Measurements from ENCODE around the gene FBN2.

The FBN2 gene

DNA sequence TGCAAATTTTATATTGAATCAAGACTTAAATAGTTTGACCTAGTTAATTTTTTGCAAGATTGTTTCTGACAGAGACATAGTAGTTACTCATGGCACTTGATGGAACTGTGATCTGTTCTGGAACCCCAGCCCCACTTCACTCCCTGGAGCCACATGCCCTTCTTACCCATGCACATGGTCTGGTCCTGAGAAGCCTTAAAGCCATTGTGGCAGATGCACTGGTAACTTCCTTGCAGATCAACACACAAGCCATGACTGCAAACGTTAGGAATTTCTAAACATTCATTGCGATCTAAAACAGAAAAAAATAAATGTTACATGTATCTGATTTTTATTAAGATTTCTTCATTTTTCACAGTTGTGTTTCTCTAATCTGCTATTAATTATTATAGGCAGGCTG, 233.3 kb downstream of the FBN2 start:
- no peak overlapping the region for H3K4me3 ChIP-seq (ENCODE audit: low read length in 2 of 2)
- no peaks in the 10 kb centered on the region for H3K27me3 ChIP-seq (ENCODE audit: control insufficient read depth in 2 of 2, insufficient read depth in 2 of 2, low read length in 2 of 2)
- no peak overlapping the region for H3K27ac ChIP-seq (ENCODE audit: low read depth in 2 of 2, low read length in 2 of 2)
- no peaks in the 10 kb centered on the region for H3K9me3 ChIP-seq (ENCODE audit: control insufficient read depth in 2 of 2, low read length in 2 of 2)
- no peaks in the 10 kb centered on the region for H3K36me3 ChIP-seq (ENCODE audit: control insufficient read depth in 2 of 2, insufficient read depth in 2 of 2, low read length in 2 of 2)
- no peak overlapping the region for H3K9ac ChIP-seq (ENCODE audit: low read depth in 1 of 2, low read length in 2 of 2)
- H3K4me1 ChIP-seq (ENCODE audit: control insufficient read depth in 2 of 2, insufficient read depth in 2 of 2, low read length in 2 of 2) = no peaks in the 10 kb centered on the region

DNA sequence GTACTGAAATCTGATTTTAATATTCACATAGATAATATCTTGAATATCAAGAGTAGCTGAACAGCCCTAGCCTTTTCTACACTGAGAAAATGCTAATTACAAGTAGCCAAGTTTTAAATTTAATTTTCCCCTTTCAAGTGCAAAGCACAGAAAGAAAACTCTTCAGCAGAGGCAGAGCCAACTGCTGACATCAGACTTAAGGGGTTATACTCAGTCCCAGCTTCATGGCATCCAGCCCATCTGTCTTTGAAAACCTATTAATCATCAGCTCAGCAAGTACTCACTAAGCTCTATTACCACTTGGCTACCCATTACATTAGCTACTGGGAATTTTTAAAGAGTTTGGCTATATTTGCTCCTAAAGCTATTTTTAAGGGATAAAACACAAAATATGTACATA, 234.0 kb downstream of the FBN2 start:
- Histone ChIP-seq H3K4me3 (ENCODE audit: low read length in 2 of 2) (no peak overlapping the region), H3K4me1 (ENCODE audit: control insufficient read depth in 2 of 2, insufficient read depth in 2 of 2, low read length in 2 of 2) (no peaks in the 10 kb centered on the region), H3K27me3 (ENCODE audit: control insufficient read depth in 2 of 2, insufficient read depth in 2 of 2, low read length in 2 of 2) (no peaks in the 10 kb centered on the region), H3K9me3 (ENCODE audit: control insufficient read depth in 2 of 2, low read length in 2 of 2) (no peaks in the 10 kb centered on the region), H3K36me3 (ENCODE audit: control insufficient read depth in 2 of 2, insufficient read depth in 2 of 2, low read length in 2 of 2) (no peaks in the 10 kb centered on the region), H3K27ac (ENCODE audit: low read depth in 2 of 2, low read length in 2 of 2) (no peak overlapping the region), H3K9ac (ENCODE audit: low read depth in 1 of 2, low read length in 2 of 2) (no peak overlapping the region)

DNA sequence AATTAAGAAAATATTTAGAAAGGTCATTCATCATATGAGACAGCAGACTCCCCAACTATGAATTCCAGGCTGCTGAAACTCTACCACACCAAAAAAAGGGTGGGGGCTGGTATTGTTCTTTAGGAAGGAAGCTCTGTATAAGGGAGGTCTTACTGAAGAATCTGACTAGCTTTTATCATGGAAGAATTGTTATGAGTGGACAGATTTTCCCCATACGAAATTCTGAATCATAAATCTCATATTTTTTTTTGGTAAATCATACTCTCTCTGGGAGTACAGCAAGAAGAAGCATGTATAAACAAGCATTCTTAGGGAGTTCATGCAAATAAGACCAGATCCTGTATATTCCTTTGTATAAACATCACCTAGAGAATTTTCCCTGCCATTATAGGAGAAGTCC, 234.5 kb downstream of the FBN2 start:
- no peak overlapping the region for H3K4me3 ChIP-seq (ENCODE audit: low read length in 2 of 2)
- H3K27ac ChIP-seq (ENCODE audit: low read depth in 2 of 2, low read length in 2 of 2) = no peak overlapping the region
- H3K9ac ChIP-seq (ENCODE audit: low read depth in 1 of 2, low read length in 2 of 2) = no peak overlapping the region
- no peaks in the 10 kb centered on the region for H3K4me1 ChIP-seq (ENCODE audit: control insufficient read depth in 2 of 2, insufficient read depth in 2 of 2, low read length in 2 of 2)
- no peaks in the 10 kb centered on the region for H3K36me3 ChIP-seq (ENCODE audit: control insufficient read depth in 2 of 2, insufficient read depth in 2 of 2, low read length in 2 of 2)
- no peaks in the 10 kb centered on the region for H3K9me3 ChIP-seq (ENCODE audit: control insufficient read depth in 2 of 2, low read length in 2 of 2)
- no peaks in the 10 kb centered on the region for H3K27me3 ChIP-seq (ENCODE audit: control insufficient read depth in 2 of 2, insufficient read depth in 2 of 2, low read length in 2 of 2)

DNA sequence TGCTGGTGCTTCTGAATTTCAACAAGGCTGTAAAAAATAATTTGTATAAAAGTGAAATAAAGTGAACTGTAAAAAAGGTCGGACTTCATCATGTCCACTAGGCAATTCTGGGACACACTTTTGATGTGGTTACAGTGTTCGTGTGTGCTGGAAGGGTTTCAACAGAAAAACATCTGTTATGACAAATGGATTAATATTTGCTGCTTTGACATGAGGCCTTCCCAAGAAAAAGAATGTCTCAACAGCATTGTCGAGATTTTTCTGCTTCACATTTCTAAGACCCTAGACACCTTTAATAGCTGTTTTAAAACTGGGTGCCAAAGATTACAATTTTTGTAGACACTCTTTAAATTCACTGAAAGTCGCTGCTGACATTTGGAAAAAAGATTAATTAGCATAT, 237.9 kb downstream of the FBN2 start:
- no peaks in the 10 kb centered on the region for H3K4me1 ChIP-seq (ENCODE audit: control insufficient read depth in 2 of 2, insufficient read depth in 2 of 2, low read length in 2 of 2)
- H3K4me3 ChIP-seq (ENCODE audit: low read length in 2 of 2) = no peak overlapping the region
- no peak overlapping the region for H3K27ac ChIP-seq (ENCODE audit: low read depth in 2 of 2, low read length in 2 of 2)
- no peak overlapping the region for H3K9ac ChIP-seq (ENCODE audit: low read depth in 1 of 2, low read length in 2 of 2)
- no peaks in the 10 kb centered on the region for H3K36me3 ChIP-seq (ENCODE audit: control insufficient read depth in 2 of 2, insufficient read depth in 2 of 2, low read length in 2 of 2)
- no peaks in the 10 kb centered on the region for H3K27me3 ChIP-seq (ENCODE audit: control insufficient read depth in 2 of 2, insufficient read depth in 2 of 2, low read length in 2 of 2)
- H3K9me3 ChIP-seq (ENCODE audit: control insufficient read depth in 2 of 2, low read length in 2 of 2) = no peaks in the 10 kb centered on the region

DNA sequence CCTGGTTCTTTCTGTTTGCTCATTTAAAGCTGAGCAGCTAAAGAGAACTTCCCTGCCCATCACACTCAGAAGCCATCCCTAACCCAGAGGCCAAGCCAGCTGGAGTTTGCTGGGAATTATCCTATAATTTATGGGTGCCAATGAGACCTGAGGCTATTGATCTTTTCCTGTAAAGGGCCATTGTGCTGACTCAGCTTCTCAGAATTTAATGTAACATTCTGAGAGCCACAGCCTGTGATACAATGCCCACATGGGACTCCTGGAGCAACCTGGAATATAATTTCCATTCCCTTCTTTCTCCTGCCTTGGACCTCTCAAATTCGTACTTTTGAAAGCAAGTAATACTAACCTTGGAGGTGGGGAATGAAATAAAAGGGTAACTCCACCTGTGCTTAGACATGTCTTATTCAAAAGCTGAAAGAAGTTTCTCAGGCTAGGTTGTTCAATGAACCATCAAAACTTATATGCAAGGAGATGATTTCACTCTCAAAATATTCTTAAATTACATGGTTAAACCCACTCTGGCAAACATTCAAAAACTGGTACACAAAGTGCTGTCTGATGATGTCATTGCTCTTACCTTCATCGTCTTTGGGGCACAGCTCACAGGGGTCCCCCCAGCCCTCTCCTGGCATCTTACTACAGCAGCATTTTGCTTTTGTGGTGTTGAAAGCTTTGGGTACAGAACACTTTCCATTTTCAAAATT, 247.7 kb downstream of the FBN2 start:
- Histone ChIP-seq H3K36me3 (ENCODE audit: control insufficient read depth in 2 of 2, insufficient read depth in 2 of 2, low read length in 2 of 2) (no peaks in the 10 kb centered on the region), H3K4me1 (ENCODE audit: control insufficient read depth in 2 of 2, insufficient read depth in 2 of 2, low read length in 2 of 2) (no peaks in the 10 kb centered on the region), H3K4me3 (ENCODE audit: low read length in 2 of 2) (no peak overlapping the region), H3K27me3 (ENCODE audit: control insufficient read depth in 2 of 2, insufficient read depth in 2 of 2, low read length in 2 of 2) (no peaks in the 10 kb centered on the region), H3K9ac (ENCODE audit: low read depth in 1 of 2, low read length in 2 of 2) (no peak overlapping the region), H3K27ac (ENCODE audit: low read depth in 2 of 2, low read length in 2 of 2) (no peak overlapping the region), H3K9me3 (ENCODE audit: control insufficient read depth in 2 of 2, low read length in 2 of 2) (no peaks in the 10 kb centered on the region)

DNA sequence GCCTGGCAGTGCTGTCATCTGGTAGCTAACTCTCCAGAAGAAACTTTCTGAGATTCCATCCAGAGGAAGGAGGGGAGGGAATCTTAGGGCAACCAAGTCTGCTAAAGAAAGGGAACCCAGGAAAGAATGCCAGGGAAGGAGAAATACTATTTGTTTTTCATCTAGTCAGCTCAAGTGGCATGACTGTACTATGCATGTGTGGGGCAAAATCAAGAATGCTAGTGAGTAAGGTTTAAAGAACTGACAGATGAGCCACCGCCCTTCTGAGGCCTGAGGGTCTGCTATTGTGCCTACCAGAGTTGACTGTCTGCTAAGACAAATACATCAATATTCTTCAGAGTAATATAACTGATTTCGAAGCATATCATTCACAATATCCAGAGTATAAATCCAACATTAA, 250.3 kb downstream of the FBN2 start:
- no peaks in the 10 kb centered on the region for H3K36me3 ChIP-seq (ENCODE audit: control insufficient read depth in 2 of 2, insufficient read depth in 2 of 2, low read length in 2 of 2)
- H3K9me3 ChIP-seq (ENCODE audit: control insufficient read depth in 2 of 2, low read length in 2 of 2) = no peaks in the 10 kb centered on the region
- no peak overlapping the region for H3K27ac ChIP-seq (ENCODE audit: low read depth in 2 of 2, low read length in 2 of 2)
- no peak overlapping the region for H3K9ac ChIP-seq (ENCODE audit: low read depth in 1 of 2, low read length in 2 of 2)
- H3K4me1 ChIP-seq (ENCODE audit: control insufficient read depth in 2 of 2, insufficient read depth in 2 of 2, low read length in 2 of 2) = no peaks in the 10 kb centered on the region
- H3K4me3 ChIP-seq (ENCODE audit: low read length in 2 of 2) = no peak overlapping the region
- H3K27me3 ChIP-seq (ENCODE audit: control insufficient read depth in 2 of 2, insufficient read depth in 2 of 2, low read length in 2 of 2) = no peaks in the 10 kb centered on the region

DNA sequence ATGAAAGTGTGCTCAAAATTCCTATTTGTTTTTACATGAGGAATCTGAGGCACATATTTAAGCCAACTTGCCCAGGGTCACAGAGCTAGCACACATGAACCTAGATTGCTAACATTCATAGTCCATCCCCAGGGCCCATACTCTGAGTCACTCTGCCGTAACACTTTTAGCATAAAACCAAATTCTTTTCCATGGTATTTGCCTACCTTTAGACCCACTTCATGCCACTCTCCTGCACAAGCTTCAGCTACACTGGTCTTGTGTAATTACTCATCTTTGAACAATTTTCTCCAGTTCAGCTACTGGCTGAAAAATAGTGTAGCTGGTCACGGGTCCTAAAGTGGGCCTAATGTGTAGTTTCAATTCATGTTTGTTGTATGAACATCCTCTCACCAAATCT, 253.8 kb downstream of the FBN2 start:
- H3K27ac ChIP-seq (ENCODE audit: low read depth in 2 of 2, low read length in 2 of 2) = no peak overlapping the region
- H3K4me1 ChIP-seq (ENCODE audit: control insufficient read depth in 2 of 2, insufficient read depth in 2 of 2, low read length in 2 of 2) = no peaks in the 10 kb centered on the region
- no peak overlapping the region for H3K4me3 ChIP-seq (ENCODE audit: low read length in 2 of 2)
- H3K9me3 ChIP-seq (ENCODE audit: control insufficient read depth in 2 of 2, low read length in 2 of 2) = no peaks in the 10 kb centered on the region
- H3K36me3 ChIP-seq (ENCODE audit: control insufficient read depth in 2 of 2, insufficient read depth in 2 of 2, low read length in 2 of 2) = no peaks in the 10 kb centered on the region
- H3K27me3 ChIP-seq (ENCODE audit: control insufficient read depth in 2 of 2, insufficient read depth in 2 of 2, low read length in 2 of 2) = no peaks in the 10 kb centered on the region
- H3K9ac ChIP-seq (ENCODE audit: low read depth in 1 of 2, low read length in 2 of 2) = no peak overlapping the region

DNA sequence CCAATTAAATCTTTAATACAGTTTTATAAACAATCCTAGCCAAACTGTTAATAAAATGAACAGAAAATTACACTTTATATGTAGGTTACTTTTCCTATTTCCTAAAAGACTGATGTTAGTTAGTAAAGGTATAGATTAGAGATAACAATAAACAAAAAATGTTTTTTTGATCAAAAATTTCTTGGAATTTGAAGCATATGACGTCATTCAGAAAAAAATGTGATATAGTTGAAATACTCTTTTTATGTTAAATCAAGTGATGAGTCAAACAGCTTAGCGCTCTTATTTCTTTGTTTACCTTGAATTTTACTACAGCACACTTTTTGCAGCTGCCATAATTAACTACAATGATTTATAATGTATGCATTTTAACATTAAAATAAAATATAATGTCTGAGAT, 258.7 kb downstream of the FBN2 start:
- Histone ChIP-seq H3K4me3 (ENCODE audit: low read length in 2 of 2) (no peak overlapping the region), H3K9me3 (ENCODE audit: control insufficient read depth in 2 of 2, low read length in 2 of 2) (no peaks in the 10 kb centered on the region), H3K9ac (ENCODE audit: low read depth in 1 of 2, low read length in 2 of 2) (no peak overlapping the region), H3K36me3 (ENCODE audit: control insufficient read depth in 2 of 2, insufficient read depth in 2 of 2, low read length in 2 of 2) (no peaks in the 10 kb centered on the region), H3K27me3 (ENCODE audit: control insufficient read depth in 2 of 2, insufficient read depth in 2 of 2, low read length in 2 of 2) (no peaks in the 10 kb centered on the region), H3K4me1 (ENCODE audit: control insufficient read depth in 2 of 2, insufficient read depth in 2 of 2, low read length in 2 of 2) (no peaks in the 10 kb centered on the region), H3K27ac (ENCODE audit: low read depth in 2 of 2, low read length in 2 of 2) (no peak overlapping the region)

DNA sequence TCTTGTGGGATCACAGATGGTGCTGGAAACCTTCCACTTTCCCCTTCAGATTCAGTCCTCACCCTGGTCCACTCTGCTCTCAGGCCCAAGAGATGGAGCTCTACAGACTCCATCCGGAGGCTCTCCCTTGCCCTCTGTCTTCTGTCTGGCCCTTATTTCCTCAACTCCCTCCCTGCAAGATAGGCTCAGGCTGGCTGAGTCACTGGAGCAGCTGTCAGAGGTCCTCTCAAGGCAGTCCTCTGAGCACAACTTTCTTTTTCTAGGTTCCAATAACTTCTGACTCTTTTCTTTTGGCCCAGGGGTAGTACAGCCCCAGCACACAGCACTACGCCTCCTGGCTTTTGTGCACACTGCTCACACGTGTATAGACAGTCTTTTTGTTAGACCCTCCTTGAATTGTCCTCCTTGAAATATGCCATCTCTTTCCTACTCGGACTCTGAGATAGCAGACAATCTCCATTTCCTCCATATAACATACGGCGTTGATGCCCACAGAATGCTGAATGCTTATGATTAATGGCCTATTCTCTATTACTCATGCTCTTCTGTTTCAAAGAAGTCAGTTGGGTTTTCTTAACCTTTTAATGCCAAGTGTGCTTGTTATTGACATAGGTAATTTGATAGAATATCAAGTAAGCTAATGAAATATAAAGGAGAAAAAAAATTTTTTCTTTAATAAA, 261.4 kb downstream of the FBN2 start:
- Histone ChIP-seq H3K27me3 (ENCODE audit: control insufficient read depth in 2 of 2, insufficient read depth in 2 of 2, low read length in 2 of 2) (no peaks in the 10 kb centered on the region), H3K36me3 (ENCODE audit: control insufficient read depth in 2 of 2, insufficient read depth in 2 of 2, low read length in 2 of 2) (no peaks in the 10 kb centered on the region), H3K27ac (ENCODE audit: low read depth in 2 of 2, low read length in 2 of 2) (no peak overlapping the region), H3K4me1 (ENCODE audit: control insufficient read depth in 2 of 2, insufficient read depth in 2 of 2, low read length in 2 of 2) (no peaks in the 10 kb centered on the region), H3K9ac (ENCODE audit: low read depth in 1 of 2, low read length in 2 of 2) (no peak overlapping the region), H3K9me3 (ENCODE audit: control insufficient read depth in 2 of 2, low read length in 2 of 2) (no peaks in the 10 kb centered on the region), H3K4me3 (ENCODE audit: low read length in 2 of 2) (no peak overlapping the region)

DNA sequence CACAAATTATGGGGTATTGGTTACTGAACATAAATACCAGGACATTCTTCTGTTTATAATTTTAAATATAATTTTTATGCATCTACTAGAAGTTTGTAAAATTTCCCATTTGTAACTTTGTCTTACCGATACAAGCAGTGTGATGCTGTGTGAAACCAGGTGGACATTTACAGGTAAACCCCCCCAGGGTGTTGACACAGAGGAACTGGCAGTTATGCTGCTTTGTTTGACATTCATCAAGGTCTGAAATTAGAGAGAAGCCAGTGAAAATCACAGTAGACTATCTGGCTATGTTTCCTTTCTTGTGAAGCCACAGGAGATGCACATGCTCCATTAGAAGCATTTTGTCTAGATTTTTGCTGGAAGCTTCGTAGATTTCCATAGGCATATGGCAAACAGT, 263.6 kb downstream of the FBN2 start:
- Histone ChIP-seq H3K36me3 (ENCODE audit: control insufficient read depth in 2 of 2, insufficient read depth in 2 of 2, low read length in 2 of 2) (no peaks in the 10 kb centered on the region), H3K9me3 (ENCODE audit: control insufficient read depth in 2 of 2, low read length in 2 of 2) (no peaks in the 10 kb centered on the region), H3K27me3 (ENCODE audit: control insufficient read depth in 2 of 2, insufficient read depth in 2 of 2, low read length in 2 of 2) (no peaks in the 10 kb centered on the region), H3K4me1 (ENCODE audit: control insufficient read depth in 2 of 2, insufficient read depth in 2 of 2, low read length in 2 of 2) (no peaks in the 10 kb centered on the region), H3K9ac (ENCODE audit: low read depth in 1 of 2, low read length in 2 of 2) (no peak overlapping the region), H3K4me3 (ENCODE audit: low read length in 2 of 2) (no peak overlapping the region), H3K27ac (ENCODE audit: low read depth in 2 of 2, low read length in 2 of 2) (no peak overlapping the region)

All from mucosa of rectum (tissue), 2 donors.